Mammary epithelial cell (primary cell): ENCODE measurements around the gene BFSP1.

ENCODE experiments used
- EZH2 ChIP-seq: IDR thresholded peaks from 2 replicates; pipeline ENCODE4 v1.6.1; 2012; ENCODE audit warnings: low read length, inconsistent platforms, borderline replicate concordance
- TF ChIP-seq, protein P1 (sequence below), 2 donors: IDR thresholded peaks in 1 of 2; conservative IDR thresholded peaks in 1 of 2; 2 replicates each; pipeline ENCODE4 v1.5.1; 2011 to 2012; ENCODE audit warnings: inconsistent platforms in 2 of 2, low read length in 2 of 2, mild to moderate bottlenecking in 2 of 2, control low read depth in 1 of 2, low read depth in 1 of 2; ENCODE audit not compliant: insufficient read depth in 1 of 2; ENCODE audit errors: extremely low read depth in 1 of 2

DNA sequence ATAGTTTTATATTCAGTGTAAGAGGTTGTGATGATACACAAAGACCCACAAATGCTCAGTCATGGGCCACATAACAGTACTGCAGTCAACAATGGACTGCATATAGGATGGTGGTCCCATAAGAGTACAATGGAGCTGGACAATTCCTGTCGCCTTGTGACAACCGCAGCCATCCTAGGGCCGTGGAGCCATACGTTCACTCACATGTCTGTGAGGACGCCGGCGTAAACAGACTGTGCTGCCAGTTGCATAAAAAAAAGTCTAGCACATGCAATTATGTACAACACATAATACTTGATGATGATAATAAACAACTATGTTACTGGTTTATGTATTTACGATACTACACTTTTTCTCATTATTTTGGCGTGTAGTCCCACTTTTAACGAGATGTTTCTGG lies 30.9 kb downstream of the BFSP1 start:
- TF ChIP-seq, protein P1, sequence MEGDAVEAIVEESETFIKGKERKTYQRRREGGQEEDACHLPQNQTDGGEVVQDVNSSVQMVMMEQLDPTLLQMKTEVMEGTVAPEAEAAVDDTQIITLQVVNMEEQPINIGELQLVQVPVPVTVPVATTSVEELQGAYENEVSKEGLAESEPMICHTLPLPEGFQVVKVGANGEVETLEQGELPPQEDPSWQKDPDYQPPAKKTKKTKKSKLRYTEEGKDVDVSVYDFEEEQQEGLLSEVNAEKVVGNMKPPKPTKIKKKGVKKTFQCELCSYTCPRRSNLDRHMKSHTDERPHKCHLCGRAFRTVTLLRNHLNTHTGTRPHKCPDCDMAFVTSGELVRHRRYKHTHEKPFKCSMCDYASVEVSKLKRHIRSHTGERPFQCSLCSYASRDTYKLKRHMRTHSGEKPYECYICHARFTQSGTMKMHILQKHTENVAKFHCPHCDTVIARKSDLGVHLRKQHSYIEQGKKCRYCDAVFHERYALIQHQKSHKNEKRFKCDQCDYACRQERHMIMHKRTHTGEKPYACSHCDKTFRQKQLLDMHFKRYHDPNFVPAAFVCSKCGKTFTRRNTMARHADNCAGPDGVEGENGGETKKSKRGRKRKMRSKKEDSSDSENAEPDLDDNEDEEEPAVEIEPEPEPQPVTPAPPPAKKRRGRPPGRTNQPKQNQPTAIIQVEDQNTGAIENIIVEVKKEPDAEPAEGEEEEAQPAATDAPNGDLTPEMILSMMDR (conservative IDR thresholded peaks at IDR 0.05 in 1 of 2, IDR thresholded peaks at IDR 0.05 in 1 of 2; ENCODE audit: extremely low read depth in 1 of 2, insufficient read depth in 1 of 2, low read depth in 1 of 2, low read length in 2 of 2), result no peak
- no peak for TF ChIP-seq EZH2
